Mucosa of stomach (tissue), 1 donor: ENCODE measurements around the gene SLN.
"Not testable (repeated sequence)": the region's sequence is repeated elsewhere in the genome, so short reads cannot be mapped to it uniquely, and the experiment has no call there.

Experiments used
- H3K27me3 ChIP-seq: one replicate; pipeline ENCODE4 v1.7.0; 2013; ENCODE audit warnings: mild to moderate bottlenecking, low read length; ENCODE audit not compliant: control insufficient read depth, insufficient read depth
- H3K36me3 ChIP-seq: one replicate; pipeline ENCODE4 v1.7.0; 2013; ENCODE audit warnings: low read length; ENCODE audit not compliant: control insufficient read depth, insufficient read depth
- H3K4me1 ChIP-seq: one replicate; pipeline ENCODE4 v1.7.0; 2013; ENCODE audit warnings: mild to moderate bottlenecking, low read length; ENCODE audit not compliant: control insufficient read depth, insufficient read depth
- H3K4me3 ChIP-seq: one replicate; pipeline ENCODE4 v1.7.0; 2013; ENCODE audit warnings: low read length
- H3K9ac ChIP-seq: one replicate; pipeline ENCODE4 v1.7.0; 2013; ENCODE audit warnings: mild to moderate bottlenecking, low read length, moderate library complexity
- H3K9me3 ChIP-seq: one replicate; pipeline ENCODE4 v1.7.0; 2013; ENCODE audit warnings: mild to moderate bottlenecking, low read length, moderate library complexity; ENCODE audit not compliant: control insufficient read depth
- donor health status: Pancreatic carcinoma.

Gene SLN

GRCh38 chr11:107711861-107712755 is at the start of gene SLN:
Gene SLN, minus strand, starts transcription at chr11:107712056.
- H3K27me3 ChIP-seq = no peaks in the 10 kb centered on the region
- no peaks in the 10 kb centered on the region for H3K4me1 ChIP-seq
- no peaks in the 10 kb centered on the region for H3K9me3 ChIP-seq
- no peak within 1 kb of the TSS for H3K4me3 ChIP-seq
- no peaks in the 10 kb centered on the region for H3K36me3 ChIP-seq
- no peak within 1 kb of the TSS for H3K9ac ChIP-seq

- not testable (repeated sequence) for H3K27me3 ChIP-seq, H3K9me3 ChIP-seq, H3K4me1 ChIP-seq, H3K4me3 ChIP-seq, H3K9ac ChIP-seq, H3K36me3 ChIP-seq
Observed at GRCh38 chr11:107758719-107759355, 47.0 kb upstream of the SLN start.

- peaks cover 7% of the 10 kb centered on the region for H3K4me1 ChIP-seq
- H3K4me3 ChIP-seq = no peak overlapping the region
- no peaks in the 10 kb centered on the region for H3K36me3 ChIP-seq
- H3K27me3 ChIP-seq = no peaks in the 10 kb centered on the region
- no peaks in the 10 kb centered on the region for H3K9me3 ChIP-seq
- H3K9ac ChIP-seq = no peak overlapping the region
Observed at GRCh38 chr11:107757661-107758060, 45.8 kb upstream of the SLN start.

- Histone ChIP-seq H3K9ac (no peak overlapping the region), H3K9me3 (no peaks in the 10 kb centered on the region), H3K4me1 (peaks cover 7% of the 10 kb centered on the region), H3K27me3 (no peaks in the 10 kb centered on the region), H3K36me3 (no peaks in the 10 kb centered on the region), H3K4me3 (no peak overlapping the region)
Observed at GRCh38 chr11:107756553-107756952, 44.7 kb upstream of the SLN start.

GRCh38 chr11:107752949-107753822 is 41.3 kb upstream of the SLN start:
- H3K9me3 ChIP-seq = no peaks in the 10 kb centered on the region
- no peak overlapping the region for H3K9ac ChIP-seq
- no peak overlapping the region for H3K4me3 ChIP-seq
- H3K4me1 ChIP-seq = peaks cover 1% of the 10 kb centered on the region
- H3K36me3 ChIP-seq = no peaks in the 10 kb centered on the region
- no peaks in the 10 kb centered on the region for H3K27me3 ChIP-seq

- no peaks in the 10 kb centered on the region for H3K36me3 ChIP-seq
- H3K4me3 ChIP-seq = no peak overlapping the region
- H3K27me3 ChIP-seq = no peaks in the 10 kb centered on the region
- no peaks in the 10 kb centered on the region for H3K9me3 ChIP-seq
- H3K9ac ChIP-seq = no peak overlapping the region
- H3K4me1 ChIP-seq = no peaks in the 10 kb centered on the region
Observed at GRCh38 chr11:107752508-107752907, 40.7 kb upstream of the SLN start.

- no peaks in the 10 kb centered on the region for H3K9me3 ChIP-seq
- H3K4me3 ChIP-seq = no peak overlapping the region
- no peak overlapping the region for H3K9ac ChIP-seq
- H3K27me3 ChIP-seq = no peaks in the 10 kb centered on the region
- no peaks in the 10 kb centered on the region for H3K36me3 ChIP-seq
- H3K4me1 ChIP-seq = no peaks in the 10 kb centered on the region
Observed at GRCh38 chr11:107751082-107751481, 39.2 kb upstream of the SLN start.

GRCh38 chr11:107750313-107750712 is 38.5 kb upstream of the SLN start:
- H3K36me3 ChIP-seq = no peaks in the 10 kb centered on the region
- no peak overlapping the region for H3K9ac ChIP-seq
- no peaks in the 10 kb centered on the region for H3K9me3 ChIP-seq
- no peaks in the 10 kb centered on the region for H3K4me1 ChIP-seq
- no peaks in the 10 kb centered on the region for H3K27me3 ChIP-seq
- no peak overlapping the region for H3K4me3 ChIP-seq

- H3K36me3 ChIP-seq = no peaks in the 10 kb centered on the region
- no peaks in the 10 kb centered on the region for H3K9me3 ChIP-seq
- no peaks in the 10 kb centered on the region for H3K4me1 ChIP-seq
- no peak overlapping the region for H3K9ac ChIP-seq
- no peak overlapping the region for H3K4me3 ChIP-seq
- no peaks in the 10 kb centered on the region for H3K27me3 ChIP-seq
Observed at GRCh38 chr11:107747622-107748021, 35.8 kb upstream of the SLN start.

GRCh38 chr11:107744736-107745135 is 32.9 kb upstream of the SLN start:
- Histone ChIP-seq H3K36me3 (no peaks in the 10 kb centered on the region), H3K4me3 (no peak overlapping the region), H3K9ac (no peak overlapping the region), H3K4me1 (no peaks in the 10 kb centered on the region), H3K9me3 (no peaks in the 10 kb centered on the region), H3K27me3 (no peaks in the 10 kb centered on the region)

GRCh38 chr11:107743191-107743590 is 31.3 kb upstream of the SLN start:
- no peak overlapping the region for H3K9ac ChIP-seq
- H3K4me3 ChIP-seq = no peak overlapping the region
- H3K9me3 ChIP-seq = no peaks in the 10 kb centered on the region
- no peaks in the 10 kb centered on the region for H3K27me3 ChIP-seq
- H3K4me1 ChIP-seq = no peaks in the 10 kb centered on the region
- H3K36me3 ChIP-seq = no peaks in the 10 kb centered on the region
